Activated CD8-positive, alpha-beta memory T cell treated with anti-CD3 and anti-CD28 coated beads, Interleukin-2, amount 50 U/mL, for 1 hour (primary cell): ENCODE measurements around the gene EI24.

Source experiments
- DNase-seq: peaks from one replicate; pipeline ENCODE4 v3.0.0-alpha.2; 2020; ENCODE audit errors: extremely low read depth

EI24 gene

DNA sequence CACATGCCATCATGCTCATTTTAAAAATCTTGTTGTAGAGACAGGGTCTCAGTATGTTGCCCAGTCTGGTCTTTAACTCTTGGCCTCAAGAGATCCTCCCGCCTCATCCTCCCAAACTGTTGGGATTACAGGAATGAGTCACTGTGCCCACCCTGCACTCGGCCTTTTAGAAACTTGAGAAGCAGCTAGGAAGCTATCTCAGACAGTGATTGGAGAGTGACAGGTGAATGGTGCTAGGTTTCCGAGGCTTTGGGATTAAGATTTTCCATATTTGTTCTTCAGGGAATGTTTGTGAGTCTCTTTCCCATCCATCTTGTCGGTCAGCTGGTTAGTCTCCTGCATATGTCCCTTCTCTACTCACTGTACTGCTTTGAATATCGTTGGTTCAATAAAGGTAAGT lies 10.5 kb downstream of the EI24 start:
- DNase-seq: no peak

DNA sequence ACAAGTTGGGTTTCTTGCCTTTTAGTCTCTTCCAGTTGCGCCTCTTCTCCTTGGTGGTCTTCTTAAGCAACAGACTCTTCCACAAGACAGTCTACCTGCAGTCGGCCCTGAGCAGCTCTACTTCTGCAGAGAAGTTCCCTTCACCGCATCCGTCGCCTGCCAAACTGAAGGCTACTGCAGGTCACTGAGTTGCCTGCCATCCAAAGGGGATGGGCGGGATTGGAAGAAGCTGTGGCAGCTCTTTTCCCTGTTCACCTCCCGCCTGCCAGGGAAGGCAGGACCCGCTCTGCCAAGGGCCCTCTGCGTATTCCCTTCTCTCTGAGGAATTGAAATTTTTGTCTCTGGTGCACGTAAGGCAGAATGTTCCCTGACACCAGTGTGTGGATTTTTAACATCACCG lies 14.2 kb downstream of the EI24 start:
- DNase-seq: no peak

DNA sequence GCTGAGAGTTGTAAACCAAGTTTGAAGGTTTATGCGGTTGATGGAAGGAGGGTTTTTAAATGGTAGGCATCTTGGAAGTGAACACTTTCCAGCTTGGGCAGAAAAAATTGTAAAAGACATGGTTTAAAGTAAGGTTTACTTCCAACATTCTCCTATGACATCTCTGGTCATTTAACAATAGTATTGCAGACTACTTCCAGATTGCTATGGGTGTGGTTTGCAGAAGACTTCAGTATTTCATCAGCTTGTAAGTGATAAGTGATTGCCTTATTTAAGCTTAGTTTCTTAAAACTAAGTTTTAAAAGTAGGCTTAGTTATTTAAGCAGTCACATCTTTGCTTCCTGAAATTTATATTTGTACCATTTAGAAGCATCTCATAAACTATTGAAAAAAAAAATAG lies 16.2 kb downstream of the EI24 start:
- no peak for DNase-seq

GRCh38 chr11:125586623-125587022 lies 17.3 kb downstream of the EI24 start:
- DNase-seq: no peak

DNA sequence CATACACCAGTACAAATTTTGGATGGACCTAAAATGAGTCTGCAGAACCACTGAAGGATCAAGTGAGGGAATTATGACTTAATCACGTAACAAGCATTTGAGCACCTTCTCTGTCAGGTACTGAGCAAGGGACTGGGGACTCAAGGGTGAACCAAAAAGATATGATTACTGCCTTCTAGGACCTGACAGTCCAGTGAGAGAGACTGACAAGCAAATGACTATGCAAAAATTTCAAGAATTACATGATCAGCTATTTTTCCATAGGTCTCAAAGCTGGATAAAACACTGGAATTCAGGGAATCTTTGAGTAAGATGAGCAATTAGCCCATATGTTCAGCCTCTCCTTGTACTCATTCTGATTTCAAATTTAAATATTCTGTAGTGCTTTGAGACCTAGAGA lies 18.2 kb downstream of the EI24 start:
- no peak for DNase-seq

DNA sequence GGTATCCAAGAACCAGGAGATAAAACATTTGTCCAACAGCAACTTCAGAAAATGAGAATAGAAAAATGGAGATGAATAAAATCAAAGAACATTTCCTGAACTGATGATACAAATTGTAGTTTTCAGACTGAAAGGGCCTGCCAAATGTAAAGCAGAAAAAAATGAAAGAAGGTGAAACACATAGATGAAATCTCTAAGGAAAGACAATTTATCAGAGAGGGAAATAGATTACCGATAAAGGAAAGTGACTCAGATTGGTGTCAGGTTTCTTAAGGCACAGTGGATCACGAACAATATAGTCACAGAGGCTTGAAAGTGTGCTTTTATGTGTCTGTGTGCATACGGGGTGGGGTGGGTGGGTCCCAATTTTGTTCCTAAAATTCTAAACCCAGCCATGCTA lies 19.2 kb downstream of the EI24 start:
- no peak for DNase-seq

- DNase-seq: no peak
Measured at GRCh38 chr11:125591649-125592304, 22.5 kb downstream of the EI24 start.

GRCh38 chr11:125592305-125593113 lies 23.2 kb downstream of the EI24 start, which contains the start of gene STT3A:
Gene STT3A, plus strand, starts transcription at chr11:125592852. Its CDS starts 3,064 bp downstream, at chr11:125595916.
- DNase-seq: peak; percentile 95

DNA sequence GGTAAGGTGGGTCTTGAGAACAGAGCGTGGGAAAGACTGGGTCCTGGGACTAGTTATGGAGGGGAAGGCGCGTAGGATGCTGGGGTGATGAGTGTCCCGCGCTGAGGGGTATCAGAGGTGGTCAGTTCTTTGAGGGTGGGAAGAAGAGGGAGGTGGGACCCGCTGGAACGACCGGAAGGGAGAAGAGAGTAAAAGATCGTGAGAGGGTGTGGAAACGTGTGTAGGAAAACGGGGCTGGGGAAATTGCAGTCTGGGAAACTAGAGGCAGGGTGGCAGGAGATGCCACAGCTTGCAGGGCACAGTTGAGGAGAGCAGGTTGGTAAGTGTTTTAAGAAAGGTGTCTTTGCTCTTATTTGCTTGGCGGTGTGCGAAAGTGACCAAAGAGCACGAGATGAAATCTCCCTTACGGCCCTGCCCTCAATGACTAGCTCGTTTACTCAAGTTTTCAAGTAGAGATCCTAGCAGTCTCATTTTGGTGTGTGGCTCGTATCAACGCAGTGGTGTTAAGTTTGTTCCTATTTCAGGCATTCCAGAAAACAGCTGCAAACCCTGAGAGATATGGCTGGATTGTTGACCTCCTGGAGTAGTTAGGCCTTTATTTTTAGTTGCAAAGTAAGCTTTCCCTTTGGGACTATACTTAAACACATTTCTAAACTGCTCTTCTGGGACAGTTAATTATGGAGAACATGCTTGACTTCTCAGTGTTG lies 24.0 kb downstream of the EI24 start:
- no peak for DNase-seq

- no peak for DNase-seq
Measured at GRCh38 chr11:125594958-125595357, 25.7 kb downstream of the EI24 start.

GRCh38 chr11:125600663-125601062 lies 31.4 kb downstream of the EI24 start:
- no peak for DNase-seq

GRCh38 chr11:125603207-125603606 lies 33.9 kb downstream of the EI24 start:
- DNase-seq: no peak

DNA sequence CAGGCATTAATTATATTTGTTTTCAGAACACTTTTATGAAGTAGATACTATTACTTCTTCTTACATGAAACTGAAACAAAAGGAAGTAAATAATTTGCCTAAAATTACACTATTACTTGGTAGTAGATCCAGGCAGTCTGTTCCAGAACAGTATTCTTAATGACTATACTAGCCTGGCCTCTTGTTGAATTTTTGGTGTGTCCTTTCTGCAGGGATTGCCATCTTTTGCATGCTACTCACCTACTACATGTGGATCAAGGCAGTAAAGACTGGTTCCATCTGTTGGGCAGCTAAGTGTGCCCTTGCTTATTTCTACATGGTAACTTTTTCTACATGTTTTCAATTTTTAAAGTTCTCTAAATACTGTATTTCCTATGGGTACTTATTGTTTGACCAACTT lies 36.1 kb downstream of the EI24 start:
- no peak for DNase-seq

GRCh38 chr11:125609545-125609944 lies 40.3 kb downstream of the EI24 start:
- DNase-seq: no peak

GRCh38 chr11:125618383-125618782 lies 49.1 kb downstream of the EI24 start:
- DNase-seq: no peak

DNA sequence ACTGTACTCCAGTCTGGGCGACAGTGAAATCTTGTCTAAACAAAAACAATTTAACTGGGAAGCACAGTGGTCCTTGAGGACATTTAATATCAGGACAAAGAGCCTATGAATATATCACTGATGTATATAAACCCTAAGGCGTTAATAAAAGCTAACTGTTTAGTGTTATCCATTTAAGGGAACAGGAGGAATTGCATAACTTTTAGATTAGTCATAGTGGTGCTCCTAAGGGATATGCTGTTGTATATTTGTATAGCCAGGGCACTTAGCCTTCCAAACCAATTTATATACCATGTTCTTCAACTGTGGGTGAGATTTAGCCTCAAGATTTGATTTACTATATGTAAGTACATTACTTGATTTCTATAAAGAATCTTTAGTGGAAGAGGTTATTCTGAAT lies 52.7 kb downstream of the EI24 start:
- DNase-seq: no peak

DNA sequence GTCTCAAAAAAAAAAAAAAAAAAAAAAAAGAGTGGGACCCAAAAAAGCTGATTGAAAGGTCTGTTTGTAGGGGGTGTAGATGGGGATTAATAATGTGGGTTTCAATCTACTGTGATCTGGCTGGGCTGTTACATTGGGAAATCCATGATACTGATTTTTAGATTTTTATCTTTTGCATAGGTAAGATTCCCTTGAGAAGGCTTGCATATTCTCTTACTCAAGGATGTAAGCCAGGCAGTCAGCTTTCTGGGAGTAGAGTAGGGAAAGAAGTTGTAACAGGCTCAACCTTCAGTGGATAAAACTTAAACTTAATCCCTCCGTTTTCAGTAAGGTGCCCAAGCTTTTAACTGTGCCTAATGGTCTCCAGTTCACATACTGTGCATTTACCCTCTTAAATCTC lies 53.8 kb downstream of the EI24 start:
- DNase-seq: no peak

DNA sequence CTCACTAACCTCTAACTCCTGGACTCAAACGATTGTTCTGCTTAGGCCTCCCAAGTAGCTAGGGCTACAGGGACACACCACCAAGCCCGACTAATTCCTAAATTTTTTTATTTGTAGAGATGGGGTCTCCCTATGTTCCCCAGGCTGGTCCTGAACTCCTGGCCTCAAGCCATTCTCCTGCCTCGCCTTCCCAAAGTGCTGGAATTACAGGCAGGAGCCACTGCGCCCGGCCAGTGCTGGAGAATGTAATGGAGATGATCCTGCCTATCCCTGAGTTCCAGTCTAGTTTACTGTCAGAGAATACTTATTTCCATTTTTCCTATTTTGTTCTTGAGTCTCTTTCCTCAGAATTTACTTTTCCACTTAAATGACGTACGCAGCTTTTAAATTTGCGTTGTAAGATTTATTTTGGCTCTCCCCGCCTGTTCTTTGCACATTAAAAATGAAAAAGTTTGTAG lies 55.5 kb downstream of the EI24 start, which contains the start of gene CHEK1:
TSS of gene CHEK1 (plus strand) at position 408 of the 458 bp plus-strand sequence. CDS start 1,606 bp downstream, outside the sequence.
- DNase-seq: no peak

GRCh38 chr11:125625225-125625629 lies 56.0 kb downstream of the EI24 start:
- DNase-seq: no peak

DNA sequence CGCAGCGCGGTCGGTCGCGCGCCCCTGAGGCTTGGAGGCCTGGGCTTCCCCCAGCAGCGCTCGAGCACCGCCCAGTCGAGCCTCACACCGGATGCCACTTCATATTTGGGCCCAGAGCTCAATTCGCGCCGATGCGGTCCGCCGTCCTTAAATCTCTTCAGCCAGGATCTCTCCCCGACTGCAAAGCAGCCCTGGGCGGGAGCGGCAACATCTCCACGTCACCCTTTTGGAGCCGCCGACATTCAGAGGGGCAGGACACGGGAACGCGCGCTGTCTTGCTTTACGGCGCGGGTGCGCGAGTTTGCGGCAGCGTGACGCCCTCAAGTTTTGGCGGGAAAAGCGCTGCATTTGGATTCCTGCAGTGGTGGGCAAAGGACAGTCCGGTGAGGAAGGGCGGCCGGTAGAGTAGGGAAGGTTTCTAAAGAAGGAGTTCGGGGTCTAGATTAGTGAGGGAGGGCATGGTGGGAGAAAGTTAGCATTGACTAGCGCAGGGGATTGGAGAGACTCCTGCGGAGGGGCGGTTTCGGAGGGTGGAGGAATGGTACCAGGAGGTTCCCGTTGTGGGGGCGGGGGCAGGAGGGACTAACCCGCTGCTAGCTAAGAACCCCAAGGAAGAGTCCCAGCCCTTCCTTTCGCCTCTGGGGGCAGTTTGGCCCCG lies 56.5 kb downstream of the EI24 start:
- DNase-seq: peak; percentile 38

GRCh38 chr11:125626288-125626950 lies 57.1 kb downstream of the EI24 start:
- DNase-seq: no peak
